HCT116 (cell line): ENCODE results near the gene APLP1. TPM values are rescaled to one million over a fixed set of nuclear protein-coding genes. Genes with fewer than 3 reads are reported as not detected.

Experiments
- ATAC-seq: fragments of 200-7000 bp; cut with Tn5 transposase; 2 replicates; pipeline ENCODE4 v1.9.1; 2020; ENCODE audit warnings: mild to moderate bottlenecking, moderate library complexity
- BruUV-seq: library from RNA; stranded (reverse); fragments of 400-500 nt; replicated peaks from 2 replicates; lab custom pipeline; 2021; lab: Mats Ljungman, UMichigan
- CTCF ChIA-PET: fragments of 300-600 bp; sonication (Branson Sonifier 250); formaldehyde crosslinking; loops from one replicate; lab custom pipeline; 2021; ENCODE audit warnings: antibody characterized with exemption; lab: Charles Lee
- POLR2A ChIA-PET: fragments of 300-600, 350-600 bp; sonication (Branson Sonifier 250); formaldehyde crosslinking; loops from one replicate; lab custom pipeline; 2021; ENCODE audit warnings: antibody characterized with exemption; lab: Charles Lee
- RAD21 ChIA-PET, 2 experiments: fragments of 300-600 bp; sonication (Branson Sonifier 250); formaldehyde crosslinking; loops; one replicate each; lab custom pipeline; 2023; ENCODE audit warnings: low total read pairs in 2 of 2; ENCODE audit not compliant: uncharacterized antibody in 2 of 2, unreplicated experiment in 2 of 2, low non-redundant PET in 1 of 2; lab: Charles Lee
- DNase-seq: peaks from one replicate; pipeline ENCODE4 v3.0.0-alpha.2; 2010; ENCODE audit warnings: low read depth, low spot score
- H2AFZ ChIP-seq: fragments of 200-600 bp; shearing (Covaris generic), sonication (generic); 2 replicates; pipeline ENCODE4 v1.6.1; 2017; ENCODE audit warnings: low read depth, mixed run types, mixed read lengths, antibody characterized with exemption, low read length; ENCODE audit not compliant: poor library complexity, severe bottlenecking
- H3K27ac ChIP-seq: 2 replicates; pipeline ENCODE4 v1.5.1; 2012; ENCODE audit warnings: low read depth, low read length
- H3K27me3 ChIP-seq: fragments of 200-600 bp; sonication (generic); 2 replicates; pipeline ENCODE4 v1.6.1; 2016; ENCODE audit warnings: mixed run types, low read length, mixed read lengths; ENCODE audit not compliant: insufficient read depth
- H3K36me3 ChIP-seq, 2 experiments: fragments of 200-500 bp in 1 of 2; fragments of 200-600 bp in 1 of 2; sonication (Bioruptor generic) in 1 of 2; sonication (generic) in 1 of 2; 2 replicates each; pipeline versions ENCODE4 v1.5.1 to v1.6.1; 2014 to 2016; ENCODE audit warnings: low read length in 2 of 2, inconsistent platforms in 1 of 2, mixed read lengths in 1 of 2, mixed run types in 1 of 2; ENCODE audit not compliant: insufficient read depth in 2 of 2, control insufficient read depth in 1 of 2
- H3K4me1 ChIP-seq, 2 experiments: fragments of 200-600 bp in 1 of 2; sonication (generic) in 1 of 2; 2 replicates each; pipeline versions ENCODE4 v1.5.1 to v1.6.1; 2012 to 2017; ENCODE audit warnings: low read length in 2 of 2, inconsistent platforms in 1 of 2, mild to moderate bottlenecking in 1 of 2, mixed read lengths in 1 of 2, mixed run types in 1 of 2, moderate library complexity in 1 of 2; ENCODE audit not compliant: insufficient read depth in 2 of 2, control insufficient read depth in 1 of 2
- H3K4me2 ChIP-seq: fragments of 200-600 bp; sonication (generic); 2 replicates; pipeline ENCODE4 v1.6.1; 2017; ENCODE audit warnings: mixed run types, low read length, mixed read lengths
- H3K4me3 ChIP-seq, 2 experiments: fragments of 200-600 bp in 1 of 2; sonication (generic) in 1 of 2; replicated peaks in 1 of 2; 2 replicates each; pipeline ENCODE4 v1.5.1; 2011 to 2016; ENCODE audit warnings: low read length in 2 of 2, control low read depth in 1 of 2, low read depth in 1 of 2, mild to moderate bottlenecking in 1 of 2, mixed read lengths in 1 of 2, mixed run types in 1 of 2
- H3K79me2 ChIP-seq: fragments of 200-600 bp; sonication (generic); 2 replicates; pipeline ENCODE4 v1.6.1; 2017; ENCODE audit warnings: mild to moderate bottlenecking, mixed run types, low read length, moderate library complexity, mixed read lengths; ENCODE audit not compliant: insufficient read depth
- H3K9ac ChIP-seq: fragments of 200-600 bp; sonication (generic); 2 replicates; pipeline ENCODE4 v1.6.1; 2016; ENCODE audit warnings: low read length, mixed read lengths
- H3K9me2 ChIP-seq: fragments of 200-600 bp; sonication (generic), shearing (Covaris generic); 2 replicates; pipeline ENCODE4 v1.6.1; 2017; ENCODE audit warnings: mixed run types, mild to moderate bottlenecking, moderate library complexity; ENCODE audit not compliant: insufficient read depth
- H3K9me3 ChIP-seq, 2 experiments: fragments of 200-500 bp in 1 of 2; fragments of 200-600 bp in 1 of 2; sonication (Bioruptor generic) in 1 of 2; sonication (generic) in 1 of 2; 2 replicates each; pipeline ENCODE4 v1.6.1; 2014 to 2017; ENCODE audit warnings: low read length in 2 of 2, mixed read lengths in 2 of 2, inconsistent platforms in 1 of 2, low read depth in 1 of 2, mild to moderate bottlenecking in 1 of 2, mixed run types in 1 of 2, moderate library complexity in 1 of 2; ENCODE audit not compliant: control insufficient read depth in 1 of 2, insufficient read depth in 1 of 2
- H4K20me1 ChIP-seq: fragments of 200-600 bp; sonication (generic), shearing (Covaris generic); 2 replicates; pipeline ENCODE4 v1.6.1; 2017; ENCODE audit warnings: mixed run types, mild to moderate bottlenecking, moderate library complexity; ENCODE audit not compliant: insufficient read depth
- ATF3 ChIP-seq: IDR thresholded peaks from 2 replicates; pipeline ENCODE4 v1.6.1; 2012
- CBX3 ChIP-seq: IDR thresholded peaks from 2 replicates; pipeline ENCODE4 v1.6.1; 2012; ENCODE audit warnings: low read depth
- CEBPB ChIP-seq: IDR thresholded peaks from 2 replicates; pipeline ENCODE4 v1.6.1; 2012; ENCODE audit warnings: low read depth
- EGR1 ChIP-seq: IDR thresholded peaks from 2 replicates; pipeline ENCODE4 v1.6.1; 2012; ENCODE audit warnings: low read depth
- ELF1 ChIP-seq: IDR thresholded peaks from 2 replicates; pipeline ENCODE4 v1.6.1; 2012; ENCODE audit warnings: low read depth, borderline replicate concordance
- EZH2 ChIP-seq: fragments of 200-600 bp; sonication (generic); IDR thresholded peaks from 2 replicates; pipeline ENCODE4 v1.6.1; 2017; ENCODE audit warnings: antibody characterized with exemption, mixed run types
- JUND ChIP-seq: IDR thresholded peaks from 2 replicates; pipeline ENCODE4 v1.6.1; 2012
- POLR2AphosphoS5 ChIP-seq: IDR thresholded peaks from 2 replicates; pipeline ENCODE4 v1.6.1; 2011; ENCODE audit warnings: mild to moderate bottlenecking, low read depth, low read length, moderate library complexity
- RAD21 ChIP-seq: IDR thresholded peaks from 2 replicates; pipeline ENCODE4 v1.6.1; 2012; ENCODE audit warnings: low read depth, mild to moderate bottlenecking
- REST ChIP-seq: IDR thresholded peaks from 2 replicates; pipeline ENCODE4 v1.6.1; 2012; ENCODE audit warnings: low read depth
- SIN3A ChIP-seq: IDR thresholded peaks from 2 replicates; pipeline ENCODE4 v1.6.1; 2012; ENCODE audit warnings: low read depth
- SP1 ChIP-seq: IDR thresholded peaks from 2 replicates; pipeline ENCODE4 v1.6.1; 2012; ENCODE audit warnings: low read depth
- SRF ChIP-seq: IDR thresholded peaks from 2 replicates; pipeline ENCODE4 v1.6.1; 2012; ENCODE audit warnings: low read depth
- TCF7L2 ChIP-seq: IDR thresholded peaks from 2 replicates; pipeline ENCODE4 v1.7.0; 2011; ENCODE audit warnings: borderline replicate concordance, inconsistent platforms; ENCODE audit not compliant: insufficient read depth, insufficient read length; ENCODE audit errors: extremely low read depth
- YY1 ChIP-seq: IDR thresholded peaks from 2 replicates; pipeline ENCODE4 v1.6.1; 2011; ENCODE audit warnings: low read length, low read depth, moderate library complexity, mild to moderate bottlenecking; ENCODE audit not compliant: insufficient replicate concordance; ENCODE audit errors: extremely low read depth
- ZBTB33 ChIP-seq: IDR thresholded peaks from 2 replicates; pipeline ENCODE4 v1.6.1; 2011; ENCODE audit warnings: mild to moderate bottlenecking, low read length, moderate library complexity; ENCODE audit not compliant: insufficient replicate concordance; ENCODE audit errors: extremely low read depth
- ZFX ChIP-seq: fragments of 450-650 bp; IDR thresholded peaks from 2 replicates; pipeline ENCODE4 v1.6.1; 2017
- ZNF274 ChIP-seq: fragments of 200-500 bp; sonication (Bioruptor generic); IDR thresholded peaks from 2 replicates; pipeline ENCODE4 v1.6.1; 2014; ENCODE audit warnings: mild to moderate bottlenecking, low read depth, low read length, inconsistent platforms
- intact Hi-C: fragments of 100-400 bp; cut with micrococcal nuclease; formaldehyde crosslinking; loops from 2 replicates; pipeline ENCODE4 v1.10.0; 2022
- total RNA-seq: library from RNA; stranded (reverse); gene quantifications from one replicate; pipeline ENCODE4 v1.2.1, GENCODE V29; 2021; ENCODE audit not compliant: unreplicated experiment

Gene APLP1
- total RNA-seq, 1 experiment from 2014 or later: 41.2 TPM

GRCh38 chr19:35874392-35874930 is 6.1 kb downstream of the APLP1 start (continued):
- TF ChIP-seq POLR2AphosphoS5 (no peak), CEBPB (no peak), ZFX (no peak), YY1 (no peak), SP1 (no peak), EGR1 (no peak), JUND (no peak), EZH2 (no peak), RAD21 (no peak), TCF7L2 (no peak)

- no peak overlapping the region for H3K9ac ChIP-seq
- no peaks in the 10 kb centered on the region; a peak in 1 of 4 replicates for H3K36me3 ChIP-seq
- intact Hi-C loops: loop anchor here (2.0 kb wide), 1 partner anchor 50 kb away; no protein-coding TSS in a partner anchor
- H3K27ac ChIP-seq: no peak overlapping the region
- no peak overlapping the region for H3K4me3 ChIP-seq
- BruUV-seq: TSS peak; percentile 39
- H3K27me3 ChIP-seq: no peaks in the 10 kb centered on the region
- DNase-seq (no peak), ATAC-seq (no peak)
- peak overlapping the region; percentile 63 for H3K4me2 ChIP-seq
- no peaks in the 10 kb centered on the region for H3K79me2 ChIP-seq
- H3K9me3 ChIP-seq: no peaks in the 10 kb centered on the region
- peaks cover 2 to 11% of the 10 kb centered on the region in 2 experiments; a peak in 2 of 4 replicates for H3K4me1 ChIP-seq
- ChIA-PET POLR2A (interaction anchor here (1.0 to 1.5 kb wide), 3 partner anchors 9 to 52 kb away, joined by 4 to 6 read pairs (median 6); partner anchors contain the start of gene APLP1), RAD21 (interaction anchor here (0.5 to 1.1 kb wide), 5 partner anchors 9 to 176 kb away, joined by 3 to 8 read pairs (median 3); no protein-coding TSS in a partner anchor), CTCF (interaction anchor here (0.6 to 1.5 kb wide), 4 partner anchors 9 to 185 kb away, joined by 3 to 12 read pairs (median 7); no protein-coding TSS in a partner anchor)
- H2AFZ ChIP-seq: no peak overlapping the region
- H4K20me1 ChIP-seq: no peaks in the 10 kb centered on the region
- H3K9me2 ChIP-seq: no peaks in the 10 kb centered on the region
- TF ChIP-seq SP1 (no peak), ATF3 (no peak), RAD21 (no peak), ZFX (no peak), CBX3 (no peak), SIN3A (no peak), CEBPB (no peak), REST (no peak), POLR2AphosphoS5 (no peak), ZBTB33 (no peak), ELF1 (no peak), ZNF274 (no peak), SRF (no peak), EGR1 (no peak)
These were observed 10.7 kb downstream of the APLP1 start for GRCh38 chr19:35879068-35879467.
